Testis (tissue), 2 donors: ENCODE measurements around the gene SLTM.

ENCODE experiments used
- POLR2A ChIP-seq: fragments of 450-650 bp; IDR thresholded peaks from one replicate; pipeline ENCODE4 v1.6.1; 2017; ENCODE audit warnings: antibody characterized with exemption, mild to moderate bottlenecking, moderate library complexity
- TF ChIP-seq, protein P1 (sequence below), 3 experiments: fragments of 450-650 bp in 2 of 3; fragments of 200-600 bp in 1 of 3; sonication (generic) in 1 of 3; IDR thresholded peaks; one replicate each; pipeline ENCODE4 v1.5.1; 2016 to 2019; ENCODE audit warnings: antibody characterized with exemption in 3 of 3, mild to moderate bottlenecking in 2 of 3, moderate library complexity in 1 of 3

- TF ChIP-seq, protein P1, sequence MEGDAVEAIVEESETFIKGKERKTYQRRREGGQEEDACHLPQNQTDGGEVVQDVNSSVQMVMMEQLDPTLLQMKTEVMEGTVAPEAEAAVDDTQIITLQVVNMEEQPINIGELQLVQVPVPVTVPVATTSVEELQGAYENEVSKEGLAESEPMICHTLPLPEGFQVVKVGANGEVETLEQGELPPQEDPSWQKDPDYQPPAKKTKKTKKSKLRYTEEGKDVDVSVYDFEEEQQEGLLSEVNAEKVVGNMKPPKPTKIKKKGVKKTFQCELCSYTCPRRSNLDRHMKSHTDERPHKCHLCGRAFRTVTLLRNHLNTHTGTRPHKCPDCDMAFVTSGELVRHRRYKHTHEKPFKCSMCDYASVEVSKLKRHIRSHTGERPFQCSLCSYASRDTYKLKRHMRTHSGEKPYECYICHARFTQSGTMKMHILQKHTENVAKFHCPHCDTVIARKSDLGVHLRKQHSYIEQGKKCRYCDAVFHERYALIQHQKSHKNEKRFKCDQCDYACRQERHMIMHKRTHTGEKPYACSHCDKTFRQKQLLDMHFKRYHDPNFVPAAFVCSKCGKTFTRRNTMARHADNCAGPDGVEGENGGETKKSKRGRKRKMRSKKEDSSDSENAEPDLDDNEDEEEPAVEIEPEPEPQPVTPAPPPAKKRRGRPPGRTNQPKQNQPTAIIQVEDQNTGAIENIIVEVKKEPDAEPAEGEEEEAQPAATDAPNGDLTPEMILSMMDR (IDR thresholded peaks at IDR 0.05), result no peak
- no peak for TF ChIP-seq POLR2A
Measured at GRCh38 chr15:58947179-58947578, 13.7 kb upstream of the SLTM start.
